Spinal cord (tissue), 10 donors: ENCODE measurements around the gene HTATIP2. TPM values are rescaled to one million over a fixed set of nuclear protein-coding genes. Genes with fewer than 3 reads are reported as not detected.

Experiments
- DNase-seq, 6 donors: peaks; one replicate each; pipeline versions ENCODE4 v3.0.0 to v3.0.0-alpha.2; 2013 to 2015; ENCODE audit warnings: low spot score in 6 of 6, low read depth in 4 of 6
- H3K27ac ChIP-seq: one replicate; pipeline ENCODE4 v1.5.1; 2013; ENCODE audit warnings: low read depth, low read length, control low read depth
- H3K27me3 ChIP-seq: one replicate; pipeline ENCODE4 v1.6.1; 2013; ENCODE audit warnings: low read length; ENCODE audit not compliant: control insufficient read depth, insufficient read depth
- H3K36me3 ChIP-seq: one replicate; pipeline ENCODE4 v1.6.1; 2013; ENCODE audit warnings: low read length; ENCODE audit not compliant: control insufficient read depth, insufficient read depth
- H3K4me1 ChIP-seq: one replicate; pipeline ENCODE4 v1.6.1; 2013; ENCODE audit warnings: low read length; ENCODE audit not compliant: control insufficient read depth, insufficient read depth
- H3K4me3 ChIP-seq: one replicate; pipeline ENCODE4 v1.5.1; 2013; ENCODE audit warnings: low read depth, low read length, control low read depth
- H3K9me3 ChIP-seq: one replicate; pipeline ENCODE4 v1.6.1; 2013; ENCODE audit warnings: low read length; ENCODE audit not compliant: control insufficient read depth, insufficient read depth
- WGBS: methylation state at CpG from one replicate; pipeline ENCODE4 v1.1.5; 2013; ENCODE audit warnings: missing lambda C conversion rate; ENCODE audit not compliant: insufficient coverage; 5-methylcytosine and 5-hydroxymethylcytosine counted together
- long read RNA-seq, 4 donors: transcript quantifications; one replicate each; lab custom pipeline, GENCODE V29; 2026
- polyA plus RNA-seq, 2 donors: library from polyadenylated mRNA; unstranded; fragments of 120-200 nt; gene quantifications; one replicate each; pipeline ENCODE4 v1.2.1, GENCODE V29; 2013; ENCODE audit not compliant: insufficient read length in 2 of 2
- total RNA-seq, 2 donors: library from RNA; depleted of rRNA in 1 of 2; stranded (reverse); fragments of 120-200 nt in 1 of 2; fragments of >200 nt in 1 of 2; gene quantifications; one replicate each; pipeline versions ENCODE4 v1.2.3 to v1.2.4, GENCODE V29; 2013 to 2014
- donor health status: healthy.

Gene HTATIP2
- total RNA-seq, result 10 to 100 TPM in 1 of 2 donors, 1 to 10 TPM in 1; 3.0 to 10.1 TPM
- polyA plus RNA-seq, result 10 to 100 TPM in 1 of 2 donors, 1 to 10 TPM in 1; 9.5 to 10.4 TPM
- long read RNA-seq, donor 1, partial matches to known transcripts, result 0 of 6 reads
- long read RNA-seq, donor 1, other reads (novel, unspliced or antisense), result 0 of 6 reads
- long read RNA-seq, donor 2, partial matches to known transcripts, result 0 of 2 reads
- long read RNA-seq, donor 2, other reads (novel, unspliced or antisense), result 0 of 2 reads
- long read RNA-seq, donor 3, partial matches to known transcripts, result 0 of 5 reads
- long read RNA-seq, donor 3, other reads (novel, unspliced or antisense), result 0 of 5 reads
- long read RNA-seq, donor 4, partial matches to known transcripts, result 0 of 3 reads
- long read RNA-seq, donor 4, other reads (novel, unspliced or antisense), result 0 of 3 reads

DNA sequence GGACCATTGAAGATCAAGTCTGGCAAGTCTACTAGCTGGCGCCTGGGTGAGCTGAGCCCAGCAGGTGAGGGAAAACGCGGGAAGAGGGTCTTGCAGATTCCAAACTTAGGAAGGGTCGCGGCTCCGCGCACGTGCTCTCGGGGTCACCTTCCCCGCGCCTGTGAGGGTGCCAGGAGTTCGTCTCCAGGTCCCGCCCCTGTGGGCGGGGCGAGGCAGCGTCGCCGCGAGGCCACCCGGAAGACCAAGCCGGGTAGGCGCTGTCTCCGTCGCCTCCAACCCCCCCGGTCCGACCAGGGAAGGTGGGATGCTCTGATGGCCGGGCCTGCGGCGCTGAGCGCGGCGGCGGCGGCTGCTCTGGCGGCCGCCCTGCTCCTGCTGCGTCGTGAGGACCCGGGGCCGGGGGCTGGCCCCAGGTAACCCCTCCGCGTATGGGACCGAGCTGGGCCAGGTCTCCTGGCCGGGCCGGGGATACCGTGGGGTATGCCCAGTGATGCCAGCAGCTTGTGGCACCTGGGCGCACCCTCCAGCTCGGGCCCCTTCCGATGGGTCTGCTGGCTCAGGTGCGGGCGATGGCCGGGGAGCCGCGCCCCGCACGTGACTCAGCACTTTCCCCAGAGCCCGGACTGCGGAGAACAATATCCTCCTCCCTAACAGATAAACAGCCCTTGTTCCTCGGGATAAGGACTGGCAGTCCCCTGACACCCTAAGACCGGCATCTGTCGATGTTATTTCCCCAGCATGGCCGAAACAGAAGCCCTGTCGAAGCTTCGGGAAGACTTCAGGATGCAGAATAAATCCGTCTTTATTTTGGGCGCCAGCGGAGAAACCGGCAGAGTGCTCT lies at the start of gene HTATIP2:
HTATIP2 (plus strand) TSS at position 215 of the 841 bp plus-strand sequence; CDS start at position 739, 524 bp downstream.
- DNase-seq, result peak in 3 of 6 donors; percentile 4 to 57 (median 51)
- no peak within 1 kb of the TSS for H3K27ac ChIP-seq
- H3K36me3 ChIP-seq, result no peaks in the 10 kb centered on the region
- H3K9me3 ChIP-seq, result no peaks in the 10 kb centered on the region
- WGBS, result 1% methylated on average over 68 of the region's 68 CpGs
- peak within 1 kb of the TSS; percentile 47 for H3K4me3 ChIP-seq
- peaks cover 20% of the 10 kb centered on the region for H3K27me3 ChIP-seq
- H3K4me1 ChIP-seq, result peaks cover 13% of the 10 kb centered on the region

- Histone ChIP-seq H3K36me3 (no peaks in the 10 kb centered on the region), H3K27ac (no peak overlapping the region), H3K9me3 (no peaks in the 10 kb centered on the region), H3K27me3 (peaks cover 14% of the 10 kb centered on the region), H3K4me3 (no peak overlapping the region), H3K4me1 (no peaks in the 10 kb centered on the region)
- WGBS, result 29% methylated on average over 1 of the region's 1 CpG
- DNase-seq, result no peak
Observed at GRCh38 chr11:20315800-20316199, 47.7 kb upstream of the HTATIP2 start.

- H3K27ac ChIP-seq, result no peak overlapping the region
- no peak for DNase-seq
- H3K4me3 ChIP-seq, result no peak overlapping the region
- H3K9me3 ChIP-seq, result no peaks in the 10 kb centered on the region
- H3K4me1 ChIP-seq, result no peaks in the 10 kb centered on the region
- no peaks in the 10 kb centered on the region for H3K36me3 ChIP-seq
- peaks cover 12% of the 10 kb centered on the region for H3K27me3 ChIP-seq
Observed at GRCh38 chr11:20321177-20321576, 42.3 kb upstream of the HTATIP2 start.

DNA sequence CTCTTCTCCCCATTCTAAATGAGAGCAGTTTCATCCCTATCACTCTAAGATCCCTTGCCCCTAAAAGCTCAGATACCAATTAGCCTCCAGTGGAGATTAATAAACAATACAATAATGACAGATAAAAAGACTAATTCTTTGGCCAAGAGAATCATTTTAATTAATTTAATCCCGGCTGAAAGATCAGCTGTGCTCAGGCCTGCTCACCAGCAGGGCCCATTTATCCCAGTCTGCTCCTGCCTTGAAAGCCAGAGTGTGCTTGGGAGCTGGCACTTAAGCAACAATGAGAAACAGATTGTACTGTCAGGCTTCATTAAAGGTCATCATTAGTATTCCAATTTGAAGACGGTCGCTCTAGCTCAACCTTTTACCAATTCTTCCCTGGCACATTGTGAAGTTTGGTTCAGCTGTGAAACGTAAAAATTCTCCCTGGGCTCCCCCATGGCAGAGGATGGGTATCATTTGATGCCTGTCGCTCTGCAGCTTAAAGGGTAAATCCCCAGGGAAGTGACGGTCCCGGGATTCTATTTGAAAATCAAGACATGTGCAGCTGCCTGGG lies 36.1 kb upstream of the HTATIP2 start:
- Histone ChIP-seq H3K4me3 (no peak overlapping the region), H3K27ac (no peak overlapping the region), H3K27me3 (peaks cover 3% of the 10 kb centered on the region), H3K36me3 (no peaks in the 10 kb centered on the region), H3K4me1 (no peaks in the 10 kb centered on the region), H3K9me3 (no peaks in the 10 kb centered on the region)
- WGBS, result 33% methylated on average over 4 of the region's 7 CpGs
- peak in 2 of 6 donors; percentile 19 to 79 for DNase-seq

DNA sequence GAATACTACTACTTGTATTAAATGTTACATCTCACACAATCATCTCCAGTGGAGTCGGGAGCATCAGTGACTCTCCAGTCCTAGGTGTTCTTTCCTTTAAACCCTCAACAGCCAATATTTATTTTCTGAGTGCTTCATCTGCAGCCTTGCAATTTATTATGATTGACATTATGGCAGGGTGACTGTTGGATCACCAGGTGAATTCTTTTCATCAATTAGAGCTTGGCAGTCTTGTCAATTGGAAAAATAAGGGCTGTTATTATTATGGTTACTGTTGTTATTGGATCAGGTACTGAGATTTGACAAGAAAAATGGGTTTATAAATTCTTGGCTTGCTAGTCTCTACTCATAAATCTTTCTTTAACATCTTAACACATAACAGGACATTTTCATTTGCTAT lies 27.5 kb upstream of the HTATIP2 start:
- Histone ChIP-seq H3K36me3 (no peaks in the 10 kb centered on the region), H3K27ac (no peak overlapping the region), H3K9me3 (no peaks in the 10 kb centered on the region), H3K27me3 (peaks cover 42% of the 10 kb centered on the region), H3K4me3 (no peak overlapping the region), H3K4me1 (no peaks in the 10 kb centered on the region)
- WGBS, result no CpG with 5 or more reads among the region's 1 CpG
- no peak for DNase-seq

GRCh38 chr11:20337526-20338154 lies 25.9 kb upstream of the HTATIP2 start:
- H3K36me3 ChIP-seq, result no peaks in the 10 kb centered on the region
- H3K27me3 ChIP-seq, result peaks cover 53% of the 10 kb centered on the region
- DNase-seq, result peak in 5 of 6 donors; percentile 22 to 85 (median 39)
- H3K9me3 ChIP-seq, result no peaks in the 10 kb centered on the region
- H3K4me3 ChIP-seq, result no peak overlapping the region
- H3K27ac ChIP-seq, result no peak overlapping the region
- no CpG with 5 or more reads among the region's 9 CpGs for WGBS
- peaks cover 4% of the 10 kb centered on the region for H3K4me1 ChIP-seq

DNA sequence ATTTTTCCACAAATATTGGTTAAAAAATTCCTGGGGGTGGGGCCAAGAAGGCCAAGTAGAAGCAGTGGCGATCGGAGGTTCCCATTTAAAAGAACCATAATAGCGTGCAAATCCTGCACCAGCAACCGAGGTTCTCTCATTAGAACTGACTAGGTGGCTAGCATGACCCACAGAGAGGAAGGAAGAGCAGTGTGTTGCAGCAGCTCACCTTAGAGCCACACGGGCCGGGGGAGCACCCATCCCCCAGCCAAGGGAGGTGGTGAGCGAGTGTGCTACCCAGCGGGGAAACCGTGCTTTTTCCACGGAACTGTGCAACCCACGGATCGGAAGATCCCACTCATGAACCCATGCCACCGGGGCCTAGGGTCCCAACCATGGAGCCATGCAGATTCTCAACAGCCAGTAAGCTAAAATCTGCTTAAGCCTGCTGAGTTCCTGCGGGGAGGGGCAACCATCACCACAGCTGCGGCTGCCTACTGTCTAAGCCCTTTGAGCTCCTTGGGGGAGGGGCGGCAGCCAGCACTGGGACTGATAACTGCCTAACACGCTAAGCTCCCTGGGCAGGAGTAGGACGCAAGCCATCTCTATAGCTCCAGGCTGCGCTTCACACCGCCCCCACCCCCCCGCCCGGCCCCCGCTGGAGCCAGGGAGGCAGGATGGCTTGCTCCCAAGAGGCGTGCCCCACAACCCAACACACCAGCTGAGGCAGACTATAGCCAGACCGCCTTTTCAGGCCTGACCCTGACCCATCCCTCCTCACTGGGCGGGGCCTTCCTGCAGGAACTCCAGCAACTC lies 21.0 kb upstream of the HTATIP2 start:
- no peak overlapping the region for H3K4me3 ChIP-seq
- 23% methylated on average over 21 of the region's 26 CpGs for WGBS

DNA sequence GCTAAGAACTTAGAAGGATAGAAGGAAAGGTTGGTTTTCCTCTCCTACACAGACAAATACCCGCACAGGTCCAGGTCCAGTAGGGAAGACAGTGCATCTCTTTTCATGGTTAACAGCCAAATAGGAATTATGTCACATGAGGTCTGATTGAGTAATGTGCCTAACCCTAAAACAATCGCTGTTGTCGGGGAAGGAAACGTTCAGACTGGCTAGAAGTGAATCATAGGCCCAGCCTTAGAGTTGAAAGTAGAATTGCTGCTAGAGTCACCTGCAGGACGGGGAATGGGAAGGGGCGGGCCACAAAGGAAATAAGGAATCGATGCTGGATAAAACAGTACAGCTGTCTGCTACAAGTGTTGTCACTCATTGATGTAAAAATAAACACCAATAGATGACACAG lies 12.4 kb upstream of the HTATIP2 start:
- H3K4me3 ChIP-seq, result no peak overlapping the region
- 71% methylated on average over 6 of the region's 7 CpGs for WGBS
- DNase-seq, result no peak
- H3K27me3 ChIP-seq, result peaks cover 31% of the 10 kb centered on the region
- H3K27ac ChIP-seq, result no peak overlapping the region
- H3K9me3 ChIP-seq, result no peaks in the 10 kb centered on the region
- no peaks in the 10 kb centered on the region for H3K36me3 ChIP-seq
- no peaks in the 10 kb centered on the region for H3K4me1 ChIP-seq

More for the DNA sequence above, 21.0 kb upstream of the HTATIP2 start:
- H3K27ac ChIP-seq, result no peak overlapping the region
- H3K27me3 ChIP-seq, result peaks cover 44% of the 10 kb centered on the region
- H3K4me1 ChIP-seq, result peaks cover 5% of the 10 kb centered on the region
- H3K36me3 ChIP-seq, result no peaks in the 10 kb centered on the region
- no peaks in the 10 kb centered on the region for H3K9me3 ChIP-seq
- peak in 1 of 6 donors; percentile 28 for DNase-seq
